NCI-H774 (cell line): ENCODE data around the gene HAND2.
A peak's percentile ranks its signal among the peaks of the same experiment; 100 is the strongest.

Experiments
- DNase-seq: peaks from one replicate; lab custom pipeline; 2025; lab: John Stamatoyannopoulos, UW

The HAND2 gene

DNA sequence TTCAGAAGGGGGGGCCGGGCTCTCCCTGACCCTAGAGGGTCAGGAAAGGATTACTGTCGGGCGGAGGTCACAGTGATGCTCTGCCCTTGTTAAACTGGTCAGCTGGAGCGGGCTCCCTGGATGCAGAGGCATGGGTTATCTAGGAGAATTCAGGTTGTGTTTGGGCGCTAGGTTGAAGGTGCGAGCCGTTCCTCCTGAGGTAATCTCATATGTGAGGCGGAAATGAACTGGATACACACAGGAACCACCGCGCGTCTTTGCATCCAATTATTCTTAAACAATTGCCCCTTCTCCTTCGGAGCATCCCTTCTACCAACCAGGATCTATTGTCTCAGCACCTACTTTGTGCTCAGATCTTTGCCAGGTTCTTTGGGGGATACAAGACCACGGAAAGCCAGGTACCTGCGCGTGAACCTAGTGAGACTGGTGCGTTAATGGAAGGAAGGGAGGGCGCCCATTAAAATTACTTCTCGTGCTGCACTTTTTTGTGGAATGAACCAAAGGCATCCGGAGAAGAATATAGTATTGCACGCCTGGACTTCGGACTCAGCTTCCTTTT lies 28.4 kb downstream of the HAND2 start:
- no peak for DNase-seq

DNA sequence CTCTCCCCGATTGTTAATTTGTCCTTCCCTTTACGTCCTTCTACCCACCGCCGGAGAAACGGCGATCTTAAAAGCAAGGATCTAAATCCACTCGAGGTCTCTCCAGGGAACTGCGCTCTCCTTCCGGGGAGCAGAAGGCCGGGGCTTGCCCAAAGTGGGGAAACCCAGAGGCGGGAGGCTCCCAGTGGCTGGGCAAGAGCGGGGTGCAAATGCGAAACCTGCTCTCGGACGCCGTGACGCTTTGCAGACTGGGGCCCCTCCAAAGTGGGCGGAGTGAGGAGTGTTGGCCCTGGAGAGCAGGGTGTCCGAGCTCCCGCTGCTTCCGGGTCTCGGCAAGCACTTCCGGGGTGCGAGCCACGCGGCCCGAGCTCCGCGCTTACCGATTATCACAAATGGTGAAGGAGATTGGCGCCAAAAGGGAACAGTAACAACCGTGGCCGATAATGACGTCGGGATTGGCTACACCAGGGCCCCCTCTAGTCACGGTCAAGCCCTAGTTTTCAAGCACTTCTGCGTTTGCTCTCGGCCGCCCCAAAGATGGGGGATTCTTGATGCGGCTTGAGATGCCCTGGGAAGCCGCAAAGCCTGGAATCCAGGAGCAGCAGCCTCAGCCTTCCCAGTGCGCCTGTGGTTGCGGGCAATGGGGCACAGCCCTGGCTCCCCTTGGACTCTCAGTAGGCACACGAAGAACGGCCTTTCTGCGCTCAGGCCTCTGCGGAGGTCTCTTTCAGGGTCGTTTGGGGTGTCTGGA lies 29.0 kb downstream of the HAND2 start:
- no peak for DNase-seq

DNA sequence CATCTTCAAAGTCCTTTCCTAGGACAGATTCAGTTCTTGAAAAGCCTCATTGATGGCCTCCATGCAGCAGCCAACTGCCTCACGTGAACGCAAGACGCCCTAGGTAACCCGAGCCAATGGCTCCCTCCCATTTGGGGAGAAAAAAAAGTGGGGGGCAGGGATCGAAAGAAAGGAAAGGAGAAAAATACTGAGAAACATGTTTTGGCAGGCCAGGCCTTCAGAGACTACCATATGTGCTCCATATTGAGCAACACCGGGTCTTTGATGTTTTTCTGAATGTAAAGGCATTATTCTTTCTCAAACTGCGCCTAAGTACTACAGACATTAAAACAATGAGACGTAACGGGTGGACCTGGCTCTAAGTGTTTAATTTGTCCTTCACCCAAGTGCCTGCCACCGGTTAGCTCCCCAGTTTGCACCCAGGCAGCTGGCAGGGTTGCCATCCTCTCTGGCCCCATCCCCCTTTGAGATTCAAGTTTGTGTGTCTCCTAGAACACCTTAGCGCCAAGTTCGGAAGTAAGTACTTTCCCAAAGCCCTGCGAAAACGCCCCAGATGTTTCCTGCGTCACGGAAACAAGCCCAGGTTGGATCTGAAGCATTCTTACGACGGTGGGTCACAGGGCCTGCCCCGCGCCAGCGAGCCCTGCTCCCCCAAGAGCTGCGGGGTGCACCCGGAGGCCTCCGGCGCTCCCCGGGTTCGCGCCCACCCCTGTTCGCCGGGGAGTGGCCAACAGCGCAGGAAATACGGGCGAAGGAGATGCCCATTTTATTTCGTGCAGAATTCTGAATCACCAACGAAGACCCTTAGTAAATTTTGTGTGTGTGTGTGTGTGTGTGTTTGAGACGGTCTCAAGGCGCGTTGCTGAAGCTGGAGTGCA lies 30.1 kb downstream of the HAND2 start:
- DNase-seq, result no peak

GRCh38 chr4:173498771-173499170 lies 31.3 kb downstream of the HAND2 start:
- DNase-seq, result no peak

- DNase-seq, result no peak
Observed at GRCh38 chr4:173498023-173498422, 32.0 kb downstream of the HAND2 start.

- DNase-seq, result peak; percentile 13
Observed at GRCh38 chr4:173494013-173494970, 35.7 kb downstream of the HAND2 start.

GRCh38 chr4:173493041-173493440 lies 37.0 kb downstream of the HAND2 start:
- no peak for DNase-seq

- no peak for DNase-seq
Observed at GRCh38 chr4:173492315-173492714, 37.7 kb downstream of the HAND2 start.

DNA sequence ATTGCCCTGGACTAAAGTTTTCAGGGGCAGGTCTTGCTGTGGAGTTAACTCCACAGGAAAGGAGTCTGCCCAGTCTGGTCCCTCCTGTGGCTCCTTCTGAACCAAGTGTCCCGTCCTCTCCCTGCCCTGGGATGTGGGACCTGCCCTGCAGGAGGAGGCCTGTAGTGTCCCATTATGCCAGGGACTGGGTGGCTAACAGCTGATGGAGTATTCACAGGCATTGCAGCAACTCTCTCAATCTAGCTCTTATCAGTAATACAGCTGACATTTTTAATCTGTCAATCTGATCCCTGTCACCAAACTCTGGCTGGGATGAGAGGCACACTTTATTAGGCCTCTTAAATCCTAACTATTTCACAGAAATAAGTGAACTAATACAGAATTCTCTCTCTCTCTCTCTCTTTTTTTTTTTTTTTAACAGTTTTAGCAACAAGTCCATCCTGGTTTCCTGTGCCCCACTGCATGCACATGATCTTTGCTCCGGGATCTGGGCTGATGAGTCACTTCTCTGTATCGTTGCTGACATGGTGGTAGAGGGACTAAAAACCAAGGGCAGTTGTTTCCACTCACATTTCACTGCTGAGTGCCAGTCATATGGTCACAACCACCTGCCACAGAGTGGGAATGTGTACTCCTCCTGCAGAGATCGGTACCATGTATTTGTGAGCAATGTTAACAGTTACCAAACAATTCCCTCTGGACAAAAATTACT lies 39.1 kb downstream of the HAND2 start:
- DNase-seq, result no peak

GRCh38 chr4:173490256-173490655 lies 39.8 kb downstream of the HAND2 start:
- DNase-seq, result no peak

- DNase-seq, result no peak
Observed at GRCh38 chr4:173489514-173489913, 40.5 kb downstream of the HAND2 start.

DNA sequence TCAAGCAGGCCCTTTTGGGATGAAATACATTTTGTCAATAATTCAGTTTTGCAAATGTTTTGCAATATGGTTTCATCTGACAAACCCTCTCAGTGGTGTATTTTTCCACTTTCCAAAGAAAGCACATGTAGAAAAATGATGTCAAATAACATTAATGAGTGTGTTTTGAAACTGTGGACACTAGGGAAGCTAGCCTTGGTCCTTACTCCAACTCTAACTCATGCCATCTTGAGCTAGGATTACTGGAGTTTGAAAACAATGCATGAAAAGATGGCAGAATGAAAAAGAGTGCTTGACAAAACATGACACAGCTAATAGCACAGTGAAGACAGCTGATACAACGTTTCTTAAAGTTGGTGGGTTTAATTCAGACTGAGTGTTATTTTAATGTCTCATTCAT lies 41.4 kb downstream of the HAND2 start:
- no peak for DNase-seq

- DNase-seq, result no peak
Observed at GRCh38 chr4:173488074-173488473, 42.0 kb downstream of the HAND2 start.

- no peak for DNase-seq
Observed at GRCh38 chr4:173486714-173487392, 43.2 kb downstream of the HAND2 start.

DNA sequence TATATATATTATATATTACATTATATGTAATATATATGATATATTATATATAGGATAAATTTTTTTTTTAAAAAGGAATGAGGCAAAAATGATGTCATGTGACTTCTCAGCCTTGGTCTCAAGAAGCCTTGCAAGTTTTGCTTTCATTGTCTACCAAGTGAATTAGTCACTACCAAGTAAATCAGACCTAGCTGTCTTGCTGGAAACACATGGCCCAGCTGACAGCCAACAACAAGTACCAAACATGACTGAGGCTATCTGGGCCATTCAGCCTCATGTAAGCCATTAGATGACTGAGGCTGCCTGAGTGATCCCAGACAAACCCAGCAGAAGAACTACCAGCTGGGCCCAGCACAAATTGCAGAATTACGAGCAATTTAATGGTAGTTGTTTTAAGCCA lies 44.9 kb downstream of the HAND2 start:
- DNase-seq, result no peak

DNA sequence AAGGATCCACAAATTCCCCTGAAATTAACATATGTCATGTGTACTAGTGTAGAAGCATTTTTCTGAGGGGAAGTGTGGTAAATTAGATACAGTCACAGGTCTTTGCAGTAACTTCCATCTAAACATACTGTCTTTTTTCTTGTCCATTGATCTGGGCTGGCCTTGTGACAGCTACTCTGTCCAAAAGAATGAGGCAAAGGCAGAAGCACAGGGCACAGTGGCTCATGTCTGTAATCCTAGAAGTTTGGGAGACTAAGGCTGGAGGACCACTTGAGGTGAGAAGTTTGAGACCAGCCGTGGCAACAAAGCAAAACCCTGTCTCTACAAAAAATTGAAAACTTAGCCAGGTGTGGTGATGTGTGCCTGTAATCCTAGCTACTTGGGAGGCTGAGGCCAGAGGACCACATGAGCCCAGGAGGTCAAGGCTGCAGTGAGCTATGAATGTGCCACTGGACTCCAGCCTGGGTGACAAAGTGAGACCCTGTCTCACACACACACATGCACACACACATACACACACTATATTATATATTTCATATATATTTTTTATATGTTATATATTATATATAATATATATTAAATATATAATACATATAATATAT lies 47.6 kb downstream of the HAND2 start:
- no peak for DNase-seq

DNA sequence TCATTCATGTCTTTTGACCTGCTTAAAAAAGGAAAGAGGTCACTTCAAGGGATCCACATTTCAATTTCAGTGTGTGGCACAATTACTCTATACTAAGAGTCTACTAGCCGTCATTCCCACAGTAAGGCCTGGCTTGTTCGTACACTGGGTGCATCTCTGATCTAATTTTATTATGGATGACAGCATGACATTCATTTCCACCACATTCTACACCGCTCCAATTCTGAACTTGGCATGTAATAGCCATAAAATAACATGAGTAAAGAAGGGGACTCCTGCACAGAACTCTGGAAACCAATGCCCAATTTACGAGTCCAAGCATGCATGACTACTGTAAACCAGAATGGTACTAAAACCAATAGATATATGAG lies 51.1 kb downstream of the HAND2 start:
- DNase-seq, result no peak

- DNase-seq, result no peak
Observed at GRCh38 chr4:173478201-173478912, 51.7 kb downstream of the HAND2 start.

DNA sequence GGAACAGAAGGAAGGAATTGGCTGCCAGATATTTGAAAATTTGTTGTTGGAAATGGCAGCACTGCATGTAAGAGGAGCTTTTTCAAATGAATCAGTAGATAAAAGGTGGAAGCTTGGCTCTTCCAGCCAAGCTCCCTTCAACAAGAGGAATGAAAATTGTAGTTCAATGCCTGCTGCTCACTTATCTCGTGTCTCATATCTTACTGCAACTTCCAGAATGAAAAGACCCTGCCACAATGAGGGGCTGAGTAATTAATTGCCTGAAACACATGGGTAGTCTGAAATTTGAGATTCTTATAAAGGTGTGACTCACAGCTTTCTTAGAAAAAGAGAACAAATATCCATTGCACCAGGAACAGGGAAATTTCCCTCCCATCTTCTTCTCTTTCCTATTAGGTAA lies 53.0 kb downstream of the HAND2 start:
- no peak for DNase-seq
